H1 (cell line): ENCODE measurements around the gene EHD4. TPM values are rescaled to one million over a fixed set of nuclear protein-coding genes. Genes with fewer than 3 reads are reported as not detected.
A peak's percentile ranks its signal among the peaks of the same experiment; 100 is the strongest.

Experiments used
- CTCF ChIA-PET: fragments of 300-600 bp; sonication (Branson Sonifier 250); formaldehyde crosslinking; loops from one replicate; lab custom pipeline; 2021; ENCODE audit not compliant: partially characterized antibody; lab: Charles Lee
- POLR2A ChIA-PET: fragments of 300-600 bp; sonication (Branson Sonifier 250); formaldehyde crosslinking; loops from one replicate; lab custom pipeline; 2021; ENCODE audit warnings: inconsistent platforms; ENCODE audit not compliant: partially characterized antibody; lab: Charles Lee
- DNase-seq, 2 experiments: peaks; one replicate each; pipeline versions ENCODE4 v3.0.0 to v3.0.0-alpha.2; 2010 to 2022; ENCODE audit warnings: low spot score in 2 of 2, low read depth in 1 of 2, mixed read lengths in 1 of 2
- FAIRE-seq: peaks from 2 replicates; lab custom pipeline; 2011; peaks lifted over from hg19 to GRCh38; lab: Jason Lieb, UNC
- H2AFZ ChIP-seq: 2 replicates; pipeline ENCODE4 v1.8.1; 2012; ENCODE audit warnings: low read length, inconsistent platforms
- H2AK5ac ChIP-seq: 2 replicates; pipeline ENCODE4 v1.6.1; 2013; ENCODE audit warnings: low read depth, low read length
- H2BK120ac ChIP-seq: replicated peaks from 2 replicates; pipeline ENCODE3; 2013; ENCODE audit warnings: low read depth, low read length, inconsistent platforms
- H2BK12ac ChIP-seq: 2 replicates; pipeline ENCODE4 v1.6.1; 2013; ENCODE audit warnings: low read depth, low read length
- H2BK15ac ChIP-seq: 2 replicates; pipeline ENCODE4 v1.6.1; 2013; ENCODE audit warnings: low read length
- H2BK20ac ChIP-seq: 2 replicates; pipeline ENCODE4 v1.6.1; 2013; ENCODE audit warnings: low read length
- H2BK5ac ChIP-seq: 2 replicates; pipeline ENCODE4 v1.6.1; 2013; ENCODE audit warnings: low read depth, low read length
- H3K14ac ChIP-seq: 2 replicates; pipeline ENCODE4 v1.6.1; 2013; ENCODE audit warnings: inconsistent platforms; ENCODE audit not compliant: insufficient read length
- H3K18ac ChIP-seq: 2 replicates; pipeline ENCODE4 v1.6.1; 2013; ENCODE audit warnings: low read length; ENCODE audit errors: extremely low read depth
- H3K23ac ChIP-seq: 2 replicates; pipeline ENCODE4 v1.6.1; 2013; ENCODE audit warnings: inconsistent platforms; ENCODE audit not compliant: insufficient read length
- H3K23me2 ChIP-seq: 2 replicates; pipeline ENCODE4 v1.6.1; 2013; ENCODE audit warnings: low read depth, low read length
- H3K27ac ChIP-seq: 2 replicates; pipeline ENCODE4 v1.6.1; 2011; ENCODE audit warnings: low read depth, low read length, inconsistent platforms
- H3K27me3 ChIP-seq, 4 experiments: replicated peaks in 1 of 4; 1 replicate in 1 of 4; 2 replicates in 3 of 4; pipeline versions ENCODE4 v1.6.1 to v1.8.1; 2011 to 2013; ENCODE audit warnings: low read length in 3 of 4, mild to moderate bottlenecking in 3 of 4, inconsistent platforms in 2 of 4, mixed read lengths in 2 of 4, moderate library complexity in 1 of 4; ENCODE audit not compliant: control insufficient read depth in 3 of 4, insufficient read depth in 3 of 4; ENCODE audit errors: extremely low read depth in 1 of 4
- H3K36me3 ChIP-seq, 4 experiments: 2 replicates each; pipeline versions ENCODE4 v1.6.1 to v1.8.1; 2011 to 2013; ENCODE audit warnings: mild to moderate bottlenecking in 4 of 4, low read length in 3 of 4, moderate library complexity in 2 of 4, control low read depth in 1 of 4, inconsistent platforms in 1 of 4; ENCODE audit not compliant: insufficient read depth in 4 of 4, control insufficient read depth in 2 of 4
- H3K4ac ChIP-seq: replicated peaks from 2 replicates; pipeline ENCODE3; 2013; ENCODE audit warnings: low read length, low read depth, mixed read lengths, inconsistent platforms; ENCODE audit not compliant: insufficient read length
- H3K4me1 ChIP-seq, 4 experiments: replicated peaks in 1 of 4; 1 replicate in 1 of 4; 2 replicates in 3 of 4; pipeline versions ENCODE4 v1.6.1 to v1.8.1; 2011 to 2013; ENCODE audit warnings: low read length in 3 of 4, inconsistent platforms in 2 of 4, mixed read lengths in 1 of 4; ENCODE audit not compliant: insufficient read depth in 4 of 4, control insufficient read depth in 3 of 4
- H3K4me2 ChIP-seq, 2 experiments: 2 replicates each; pipeline versions ENCODE4 v1.6.1 to v1.8.1; 2011 to 2013; ENCODE audit warnings: low read depth in 2 of 2, low read length in 2 of 2, control low read depth in 1 of 2, inconsistent platforms in 1 of 2, mild to moderate bottlenecking in 1 of 2; ENCODE audit not compliant: insufficient read depth in 1 of 2
- H3K4me3 ChIP-seq, 4 experiments: fragments of 200-600, 300-600 bp in 1 of 4; sonication (generic), shearing (Covaris generic), sonication (Bioruptor Twin) in 1 of 4; 2 replicates each; pipeline versions ENCODE4 v1.5.1 to v1.8.1; 2011 to 2016; ENCODE audit warnings: low read length in 4 of 4, low read depth in 3 of 4, control low read depth in 2 of 4, inconsistent platforms in 2 of 4, mild to moderate bottlenecking in 2 of 4, mixed read lengths in 1 of 4, moderate library complexity in 1 of 4; ENCODE audit not compliant: insufficient read depth in 2 of 4; ENCODE audit errors: extremely low read depth in 1 of 4
- H3K56ac ChIP-seq: replicated peaks from 2 replicates; pipeline ENCODE3; 2013; ENCODE audit warnings: low read depth, mild to moderate bottlenecking, mixed read lengths, low read length, inconsistent platforms; ENCODE audit not compliant: insufficient read length
- H3K79me1 ChIP-seq: 2 replicates; pipeline ENCODE4 v1.6.1; 2013; ENCODE audit warnings: low read depth, low read length, control low read depth
- H3K79me2 ChIP-seq, 2 experiments: 2 replicates each; pipeline versions ENCODE4 v1.6.1 to v1.8.1; 2012 to 2013; ENCODE audit warnings: low read length in 2 of 2, mild to moderate bottlenecking in 2 of 2, inconsistent platforms in 1 of 2; ENCODE audit not compliant: insufficient read depth in 2 of 2, control insufficient read depth in 1 of 2
- H3K9ac ChIP-seq, 4 experiments: replicated peaks in 1 of 4; 1 replicate in 1 of 4; 2 replicates in 3 of 4; pipeline versions ENCODE4 v1.6.1 to v1.8.1; 2011 to 2013; ENCODE audit warnings: low read depth in 3 of 4, low read length in 3 of 4, control low read depth in 2 of 4, mild to moderate bottlenecking in 2 of 4, moderate library complexity in 2 of 4, inconsistent platforms in 1 of 4; ENCODE audit errors: extremely low read depth in 1 of 4
- H3K9me3 ChIP-seq, 2 experiments: 2 replicates each; pipeline versions ENCODE4 v1.6.1 to v1.8.1; 2012 to 2013; ENCODE audit warnings: mild to moderate bottlenecking in 2 of 2, moderate library complexity in 2 of 2, control low read depth in 1 of 2, inconsistent platforms in 1 of 2, low read depth in 1 of 2, low read length in 1 of 2, mixed read lengths in 1 of 2; ENCODE audit not compliant: insufficient read depth in 2 of 2
- H4K20me1 ChIP-seq, 2 experiments: replicated peaks in 1 of 2; 2 replicates each; pipeline versions ENCODE3 to v1.8.1; 2011 to 2013; ENCODE audit warnings: inconsistent platforms in 2 of 2, low read length in 2 of 2, mild to moderate bottlenecking in 1 of 2; ENCODE audit not compliant: insufficient read depth in 2 of 2, control insufficient read depth in 1 of 2
- H4K5ac ChIP-seq: 2 replicates; pipeline ENCODE4 v1.6.1; 2013; ENCODE audit warnings: low read length, low read depth, mixed read lengths, inconsistent platforms; ENCODE audit not compliant: insufficient read length
- H4K8ac ChIP-seq: 2 replicates; pipeline ENCODE4 v1.8.0; 2013; ENCODE audit warnings: mild to moderate bottlenecking, moderate library complexity, low read length, inconsistent platforms; ENCODE audit not compliant: insufficient read depth; ENCODE audit errors: extremely low read depth
- H4K91ac ChIP-seq: replicated peaks from 2 replicates; pipeline ENCODE3; 2013; ENCODE audit warnings: low read length, mixed read lengths, inconsistent platforms; ENCODE audit not compliant: insufficient read length
- SIX5 ChIP-seq: IDR thresholded peaks from 2 replicates; pipeline ENCODE4 v1.6.1; 2011; ENCODE audit warnings: mild to moderate bottlenecking, low read depth, low read length
- WGBS, 2 experiments: shearing (Covaris generic) in 1 of 2; methylation state at CpG; one replicate each; pipeline versions ENCODE4 v1.1.6 to v1.1.7; 2013 to 2015; ENCODE audit warnings: low lambda C conversion rate in 2 of 2, mixed read lengths in 2 of 2, inconsistent platforms in 1 of 2, low coverage in 1 of 2, missing lambda C conversion rate in 1 of 2; ENCODE audit not compliant: insufficient replicate concordance in 2 of 2, insufficient coverage in 1 of 2, insufficient read length in 1 of 2; ENCODE audit errors: extremely low coverage in 1 of 2, missing lambda C conversion rate in 1 of 2; 5-methylcytosine and 5-hydroxymethylcytosine counted together
- polyA plus RNA-seq, 7 experiments: library from polyadenylated mRNA; depleted of rRNA in 3 of 7; stranded (reverse) in 5 of 7; unstranded in 2 of 7; fragments of >200 nt in 5 of 7; fragments of 200-250 nt in 2 of 7; gene quantifications; 1 replicate in 5 of 7; 2 replicates in 1 of 7; 4 replicates in 1 of 7; pipeline versions ENCODE4 v1.2.1 to v1.2.3, GENCODE V29; 2011 to 2013; ENCODE audit warnings: missing spikeins in 2 of 7, mixed read lengths in 2 of 7
- total RNA-seq: library from RNA; stranded (reverse); fragmentation: NEBNext Ultra II Directional; extraction: Animal tissue kit (Norgen Biotek cat#: 25700); gene quantifications from 2 replicates; pipeline ENCODE4 v1.2.1, GENCODE V29; 2021

The EHD4 gene
- total and polyA plus RNA-seq, 2 of the 8 experiments (the other 6 are each of a cell fraction or from before 2014, with no cell fraction given), result 17.5 to 24.5 TPM

DNA sequence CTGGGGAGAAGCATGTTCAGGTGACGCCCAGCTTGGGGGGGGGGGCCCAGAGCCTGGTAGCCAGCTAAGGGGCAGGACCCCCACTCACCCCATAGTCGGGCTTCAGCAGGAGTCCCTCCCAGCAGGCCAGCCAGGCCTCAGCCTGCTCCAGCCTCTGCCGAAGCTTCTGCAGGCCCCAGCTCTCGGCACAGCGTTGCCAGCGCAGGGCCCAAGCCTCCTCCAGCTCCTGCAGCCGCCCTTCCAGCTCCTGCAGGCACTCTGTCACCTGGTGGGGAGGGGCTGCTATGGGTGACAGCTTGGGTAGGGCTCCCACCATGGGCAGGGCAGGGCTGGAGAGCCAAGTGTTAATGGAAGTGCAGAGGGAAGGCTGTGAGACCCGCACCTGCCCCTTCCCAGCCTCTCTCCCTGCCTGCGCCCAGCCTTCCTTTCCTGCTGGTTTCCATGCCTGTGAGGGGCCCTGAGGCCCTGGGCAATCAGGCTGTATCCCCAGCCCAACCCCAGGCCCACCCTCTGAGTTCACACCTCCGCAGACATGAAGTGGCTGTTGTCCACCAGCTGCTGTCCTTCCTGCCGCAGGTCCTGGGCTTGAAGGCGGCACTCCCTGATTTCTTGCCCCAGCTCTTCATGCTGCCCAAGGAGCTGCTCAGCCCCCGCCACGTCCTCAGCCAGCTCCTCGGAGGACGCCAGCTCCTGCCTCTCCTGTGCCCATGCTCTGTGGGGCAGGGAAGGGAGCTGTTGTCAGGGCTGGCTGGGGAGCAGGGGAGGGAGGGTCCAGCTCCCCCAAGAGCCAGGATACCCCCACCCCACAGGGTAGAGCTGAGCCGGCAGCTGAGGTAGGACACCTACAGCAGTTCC is 119.4 kb downstream of the EHD4 start:
- ChIA-PET CTCF (interaction anchor here (0.7 to 3.5 kb wide), 12 partner anchors 8 to 262 kb away, joined by 3 to 17 read pairs (median 5); partner anchors contain the start of genes MAPKBP1 and SPTBN5), POLR2A (interaction anchor here (0.6 to 7.2 kb wide), 7 partner anchors 9 to 192 kb away, joined by 3 to 45 read pairs (median 4); partner anchors contain the start of genes MGA and PLA2G4B)
- Histone ChIP-seq H3K27me3 (no peaks in the 10 kb centered on the region; a peak in 1 of 7 replicates), H3K4ac (no peak overlapping the region), H3K27ac (no peak overlapping the region), H3K9me3 (no peaks in the 10 kb centered on the region), H4K5ac (no peak overlapping the region), H2BK12ac (no peak overlapping the region), H2BK20ac (no peak overlapping the region), H3K79me1 (no peaks in the 10 kb centered on the region), H3K9ac (no peak overlapping the region), H4K8ac (no peak overlapping the region), H2AFZ (no peak overlapping the region), H3K14ac (no peak overlapping the region), H3K18ac (no peak overlapping the region), H3K4me2 (no peak overlapping the region), H3K56ac (no peak overlapping the region), H2BK5ac (peak overlapping the region; percentile 44; the same call in 1 of the 2 replicates), H3K4me1 (peaks cover 0 to 11% (median 2%) of the 10 kb centered on the region in 4 experiments; a peak in 3 of 7 replicates), H2BK120ac (no peak overlapping the region), H4K20me1 (no peaks in the 10 kb centered on the region), H3K23ac (no peak overlapping the region), H4K91ac (no peak overlapping the region), H2BK15ac (no peak overlapping the region), H2AK5ac (peak overlapping the region; percentile 65; the same call in 1 of the 2 replicates), H3K36me3 (peaks cover 0 to 4% (median 1%) of the 10 kb centered on the region in 4 experiments; a peak in 2 of 8 replicates), H3K79me2 (no peaks in the 10 kb centered on the region), H3K23me2 (0 out of 2 replicates have a peak, but pooled peaks cover 2% of the 10 kb centered on the region), H3K4me3 (no peak overlapping the region; a peak in 1 of 8 replicates)
- DNase-seq (no peak), FAIRE-seq (no peak)
- WGBS, 2 experiments, result 89% methylated on average over 15 of the region's 17 CpGs; no CpG with 5 or more reads in 1 of the 2 experiments
- no peak for TF ChIP-seq SIX5
